ENCODE measurements around the gene C9orf50.
A peak's percentile ranks its signal among the peaks of the same experiment; 100 is the strongest.

- TF ChIP-seq CTCF (IDR thresholded peaks at IDR 0.05) (peak in 1 of 3 experiments; percentile 5), EP300 (IDR thresholded peaks at IDR 0.05) (no peak), POLR2A (IDR thresholded peaks at IDR 0.05; ENCODE audit: low read depth) (no peak), POLR2AphosphoS5 (IDR thresholded peaks at IDR 0.05) (no peak)
Observed at GRCh38 chr9:129568560-129569501, 52.1 kb downstream of the C9orf50 start.
